AG04450 (cell line): ENCODE results near the gene MGAT5B. TPM values are rescaled to one million over a fixed set of nuclear protein-coding genes. Genes with fewer than 3 reads are reported as not detected.

Source experiments
- CTCF ChIA-PET: fragments of 300-600, 350-600 bp; formaldehyde crosslinking; extraction: SDS; loops from one replicate; lab custom pipeline; 2022; ENCODE audit warnings: antibody characterized with exemption, inconsistent platforms; lab: Charles Lee
- POLR2A ChIA-PET: fragments of 350-600 bp; formaldehyde crosslinking; extraction: SDS; loops from one replicate; lab custom pipeline; 2021; ENCODE audit warnings: antibody characterized with exemption, inconsistent platforms; lab: Yijun Ruan, JAX
- DNase-seq: peaks from one replicate; pipeline ENCODE4 v3.0.0-alpha.2; 2011; ENCODE audit warnings: low read depth, low spot score
- H3K27ac ChIP-seq: one replicate; pipeline ENCODE4 v1.5.1; 2012; ENCODE audit warnings: low read depth, low read length, control low read depth
- H3K27me3 ChIP-seq: one replicate; pipeline ENCODE4 v1.6.0; 2012; ENCODE audit warnings: low read length; ENCODE audit not compliant: control insufficient read depth, insufficient read depth
- H3K4me3 ChIP-seq: 2 replicates; pipeline ENCODE4 v1.5.1; 2011; ENCODE audit warnings: mild to moderate bottlenecking, low read depth, low read length, control low read depth
- H3K9me3 ChIP-seq: 2 replicates; pipeline ENCODE4 v1.5.1; 2012; ENCODE audit warnings: low read length; ENCODE audit not compliant: control insufficient read depth, insufficient read depth
- polyA plus RNA-seq: library from polyadenylated mRNA; depleted of rRNA; stranded (reverse); fragments of >200 nt; gene quantifications from 2 replicates; pipeline ENCODE4 v1.2.3, GENCODE V29; 2011
- TF ChIP-seq, protein P1 (sequence below): IDR thresholded peaks from 2 replicates; pipeline ENCODE4 v1.5.1; 2011; ENCODE audit warnings: low read depth, low read length, control low read depth, inconsistent platforms

The MGAT5B gene
- polyA plus RNA-seq, 1 experiment, result 0.69 TPM

DNA sequence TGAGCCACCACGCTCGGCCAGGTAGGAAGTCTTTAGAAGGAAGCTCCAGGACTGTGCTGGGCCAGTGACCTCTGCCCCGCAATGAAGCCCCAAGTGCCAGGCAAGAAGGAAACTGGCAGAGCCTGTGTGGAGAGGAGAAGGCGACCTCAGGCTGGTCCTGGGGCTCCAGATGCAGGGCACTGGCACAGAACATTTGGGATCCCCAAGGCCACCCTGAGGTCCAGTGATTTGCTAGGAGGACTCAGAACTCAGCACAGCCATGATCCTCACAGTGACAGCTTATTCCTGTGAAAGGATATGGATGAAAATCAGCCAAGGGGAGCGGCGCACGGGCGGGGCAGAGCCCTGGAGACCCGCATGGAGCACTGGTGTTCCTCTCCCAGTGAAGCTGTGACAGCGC is 24.1 kb downstream of the MGAT5B start:
- H3K27ac ChIP-seq, result no peak overlapping the region
- H3K27me3 ChIP-seq, result no peaks in the 10 kb centered on the region
- TF ChIP-seq, protein P1, sequence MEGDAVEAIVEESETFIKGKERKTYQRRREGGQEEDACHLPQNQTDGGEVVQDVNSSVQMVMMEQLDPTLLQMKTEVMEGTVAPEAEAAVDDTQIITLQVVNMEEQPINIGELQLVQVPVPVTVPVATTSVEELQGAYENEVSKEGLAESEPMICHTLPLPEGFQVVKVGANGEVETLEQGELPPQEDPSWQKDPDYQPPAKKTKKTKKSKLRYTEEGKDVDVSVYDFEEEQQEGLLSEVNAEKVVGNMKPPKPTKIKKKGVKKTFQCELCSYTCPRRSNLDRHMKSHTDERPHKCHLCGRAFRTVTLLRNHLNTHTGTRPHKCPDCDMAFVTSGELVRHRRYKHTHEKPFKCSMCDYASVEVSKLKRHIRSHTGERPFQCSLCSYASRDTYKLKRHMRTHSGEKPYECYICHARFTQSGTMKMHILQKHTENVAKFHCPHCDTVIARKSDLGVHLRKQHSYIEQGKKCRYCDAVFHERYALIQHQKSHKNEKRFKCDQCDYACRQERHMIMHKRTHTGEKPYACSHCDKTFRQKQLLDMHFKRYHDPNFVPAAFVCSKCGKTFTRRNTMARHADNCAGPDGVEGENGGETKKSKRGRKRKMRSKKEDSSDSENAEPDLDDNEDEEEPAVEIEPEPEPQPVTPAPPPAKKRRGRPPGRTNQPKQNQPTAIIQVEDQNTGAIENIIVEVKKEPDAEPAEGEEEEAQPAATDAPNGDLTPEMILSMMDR, result no peak
- POLR2A ChIA-PET, result no interaction called here
- H3K9me3 ChIP-seq, result peaks cover 5% of the 10 kb centered on the region
- no peak for DNase-seq
- no peak overlapping the region for H3K4me3 ChIP-seq
- CTCF ChIA-PET, result no interaction called here

DNA sequence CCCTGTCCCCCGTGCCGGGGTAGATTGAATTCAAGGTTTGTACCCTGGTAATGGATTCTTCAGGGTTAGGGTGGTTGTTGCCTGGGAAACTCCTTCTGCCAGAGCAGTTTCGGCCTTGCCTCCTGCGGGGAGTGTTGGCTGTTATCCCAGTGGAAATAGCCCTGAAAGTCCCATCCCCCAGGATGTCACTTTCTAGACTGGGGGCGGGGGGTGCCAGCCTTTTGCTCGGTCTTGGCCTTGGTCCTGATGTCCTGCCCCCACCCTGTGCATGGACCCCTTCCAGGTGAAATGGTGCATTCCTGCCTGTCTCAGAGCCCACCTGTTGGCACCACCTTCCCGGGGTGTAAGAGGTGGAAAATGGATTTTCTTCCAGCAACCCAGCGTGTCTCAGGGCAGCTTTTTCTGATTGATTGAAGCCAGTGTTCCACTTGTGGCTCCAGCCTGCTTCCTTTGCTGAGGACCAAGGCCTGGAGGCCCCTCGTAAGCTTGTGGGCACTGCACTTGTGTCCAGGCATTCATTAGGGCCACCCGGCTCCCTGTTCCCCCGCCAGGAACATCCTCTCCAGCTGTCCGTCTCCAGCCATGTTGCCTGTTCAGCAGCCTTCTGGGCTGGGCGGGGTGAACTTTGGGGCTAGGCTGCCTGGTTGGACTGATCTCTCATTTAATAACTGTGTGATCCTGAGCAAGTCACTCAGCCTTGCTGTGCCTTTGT is 25.6 kb downstream of the MGAT5B start:
- no peak for DNase-seq
- H3K4me3 ChIP-seq, result no peak overlapping the region
- no peaks in the 10 kb centered on the region for H3K27me3 ChIP-seq
- TF ChIP-seq, protein P1, result no peak
- no peak overlapping the region for H3K27ac ChIP-seq
- CTCF ChIA-PET, result no interaction called here
- H3K9me3 ChIP-seq, result peaks cover 5% of the 10 kb centered on the region
- POLR2A ChIA-PET, result no interaction called here

DNA sequence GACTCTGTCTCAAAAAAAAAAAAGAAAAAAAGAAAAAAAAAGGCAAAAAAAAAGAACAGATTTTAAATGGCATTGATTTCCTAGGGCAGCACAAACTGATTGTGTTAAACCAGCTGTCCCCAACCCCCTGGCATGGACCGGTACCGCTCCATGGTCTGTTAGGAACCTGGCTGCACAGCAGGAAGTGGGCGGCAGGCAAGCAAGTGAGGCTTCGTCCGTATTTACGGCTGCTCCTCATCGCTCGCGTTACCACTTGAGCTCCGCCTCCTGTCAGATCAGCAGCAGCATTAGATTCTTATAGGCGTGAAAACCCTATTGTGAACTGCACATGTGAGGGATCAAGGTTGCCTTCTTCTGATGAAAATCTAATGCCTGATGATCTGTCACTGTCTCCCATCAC is 26.6 kb downstream of the MGAT5B start:
- ChIA-PET POLR2A (no interaction called here), CTCF (no interaction called here)
- Histone ChIP-seq H3K9me3 (peaks cover 5% of the 10 kb centered on the region), H3K4me3 (no peak overlapping the region), H3K27ac (no peak overlapping the region), H3K27me3 (no peaks in the 10 kb centered on the region)
- TF ChIP-seq, protein P1, result no peak
- no peak for DNase-seq

DNA sequence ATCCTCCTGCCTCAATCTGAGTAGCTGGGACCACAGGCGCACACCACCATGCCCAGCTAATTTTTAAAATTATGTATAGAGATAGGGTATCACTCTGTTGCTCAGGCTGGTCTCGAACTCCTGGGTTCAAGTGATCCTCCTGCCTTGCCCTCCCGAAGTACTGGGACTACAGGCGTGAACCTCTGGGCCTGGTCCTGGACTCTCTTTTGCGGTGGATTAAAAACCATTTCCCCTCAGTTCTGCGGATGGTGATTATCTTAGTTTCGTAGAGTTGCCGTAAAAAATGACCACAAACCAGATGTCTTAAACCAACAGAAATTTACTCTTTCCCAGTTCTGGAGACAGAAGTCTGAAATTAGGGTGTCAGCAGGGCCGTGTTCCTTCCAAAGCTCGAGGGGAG is 28.8 kb downstream of the MGAT5B start:
- TF ChIP-seq, protein P1, result no peak
- peaks cover 5% of the 10 kb centered on the region for H3K9me3 ChIP-seq
- ChIA-PET POLR2A (no interaction called here), CTCF (no interaction called here)
- no peak overlapping the region for H3K27ac ChIP-seq
- H3K27me3 ChIP-seq, result no peaks in the 10 kb centered on the region
- H3K4me3 ChIP-seq, result no peak overlapping the region
- no peak for DNase-seq

DNA sequence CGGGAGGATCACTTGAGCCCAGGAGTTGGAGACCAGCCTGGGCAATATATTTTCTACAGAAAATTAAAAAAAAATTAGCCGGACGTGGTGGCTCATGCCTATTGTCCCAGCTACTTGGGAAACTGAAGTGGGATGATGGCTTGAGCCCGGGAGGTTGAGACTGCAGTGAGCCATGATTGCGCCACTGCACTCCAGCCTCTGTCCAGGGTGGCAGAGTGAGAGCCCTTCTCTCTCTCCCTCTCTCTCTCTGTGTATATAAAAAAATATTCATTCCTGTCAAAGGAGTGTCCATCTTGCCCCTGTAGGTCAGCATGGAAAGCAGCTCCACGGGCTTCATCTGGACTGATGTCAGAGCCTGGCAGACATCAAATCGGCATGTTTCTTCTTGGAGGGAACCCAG is 31.2 kb downstream of the MGAT5B start:
- TF ChIP-seq, protein P1, result no peak
- H3K27me3 ChIP-seq, result no peaks in the 10 kb centered on the region
- no peak overlapping the region for H3K27ac ChIP-seq
- DNase-seq, result no peak
- H3K9me3 ChIP-seq, result peaks cover 5% of the 10 kb centered on the region
- no peak overlapping the region for H3K4me3 ChIP-seq
- POLR2A ChIA-PET, result no interaction called here
- CTCF ChIA-PET, result no interaction called here
